ENCODE data around the gene CD86. TPM values are rescaled to one million over a fixed set of nuclear protein-coding genes. Genes with fewer than 3 reads are reported as not detected.

Gene CD86
- total RNA-seq, 6 experiments from 2014 or later = 0.97 to 6.7 (median 3.4) TPM

GRCh38 chr3:122112754-122113153 is 57.6 kb downstream of the CD86 start:
- H3K27ac ChIP-seq = no peak overlapping the region
- 17% methylated on average over 1 of the region's 1 CpG for WGBS (ENCODE audit: insufficient coverage, low coverage, low lambda C conversion rate, missing lambda C conversion rate)
- no peaks in the 10 kb centered on the region for H3K9me3 ChIP-seq
- intact Hi-C loops (cut with DNase I) = no loop called here
- no peak overlapping the region for H3K4me3 ChIP-seq
- H3K36me3 ChIP-seq = no peaks in the 10 kb centered on the region
- H3K27me3 ChIP-seq = no peaks in the 10 kb centered on the region
- no peak for ATAC-seq
- no peaks in the 10 kb centered on the region for H3K4me1 ChIP-seq
- DNase-seq = no peak
- no peak for TF ChIP-seq CTCF (IDR thresholded peaks at IDR 0.05)
- TF ChIP-seq POLR2A (IDR thresholded peaks at IDR 0.05) = no peak

GRCh38 chr3:122123850-122124249 is 68.7 kb downstream of the CD86 start:
- Histone ChIP-seq H3K9me3 (no peaks in the 10 kb centered on the region), H3K27me3 (no peaks in the 10 kb centered on the region), H3K4me3 (no peak overlapping the region), H3K36me3 (no peaks in the 10 kb centered on the region), H3K4me1 (no peaks in the 10 kb centered on the region), H3K27ac (no peak overlapping the region)
- WGBS (ENCODE audit: insufficient coverage, low coverage, low lambda C conversion rate, missing lambda C conversion rate) = 63% methylated on average over 1 of the region's 1 CpG
- TF ChIP-seq CTCF (IDR thresholded peaks at IDR 0.05) = no peak
- no peak for TF ChIP-seq POLR2A (IDR thresholded peaks at IDR 0.05)
- DNase-seq (no peak), ATAC-seq (no peak)
- intact Hi-C loops (cut with DNase I) = no loop called here

- ATAC-seq (no peak), DNase-seq (no peak)
- 80% methylated on average over 7 of the region's 7 CpGs for WGBS (ENCODE audit: insufficient coverage, low coverage, low lambda C conversion rate, missing lambda C conversion rate)
- intact Hi-C loops (cut with DNase I) = no loop called here
- Histone ChIP-seq H3K4me3 (no peak overlapping the region), H3K27ac (no peak overlapping the region), H3K9me3 (no peaks in the 10 kb centered on the region), H3K4me1 (no peaks in the 10 kb centered on the region), H3K27me3 (no peaks in the 10 kb centered on the region), H3K36me3 (no peaks in the 10 kb centered on the region)
- no peak for TF ChIP-seq CTCF (IDR thresholded peaks at IDR 0.05)
- TF ChIP-seq POLR2A (IDR thresholded peaks at IDR 0.05) = no peak
These were observed 77.9 kb downstream of the CD86 start for GRCh38 chr3:122132949-122133540.

GRCh38 chr3:122146466-122146865 is 91.3 kb downstream of the CD86 start:
- intact Hi-C loops (cut with DNase I) = no loop called here
- H3K4me1 ChIP-seq = no peaks in the 10 kb centered on the region
- TF ChIP-seq POLR2A (IDR thresholded peaks at IDR 0.05) (no peak), CTCF (IDR thresholded peaks at IDR 0.05) (no peak)
- H3K4me3 ChIP-seq = no peak overlapping the region
- DNase-seq (no peak), ATAC-seq (no peak)
- H3K36me3 ChIP-seq = no peaks in the 10 kb centered on the region
- H3K27ac ChIP-seq = no peak overlapping the region
- 84% methylated on average over 3 of the region's 3 CpGs for WGBS (ENCODE audit: insufficient coverage, low coverage, low lambda C conversion rate, missing lambda C conversion rate)
- H3K9me3 ChIP-seq = no peaks in the 10 kb centered on the region
- no peaks in the 10 kb centered on the region for H3K27me3 ChIP-seq

Data from right lobe of liver (tissue), 6 donors.